K562 (cell line): Measurements from ENCODE around the gene SHISA7. TPM values are rescaled to one million over a fixed set of nuclear protein-coding genes. Genes with fewer than 3 reads are reported as not detected.

Experiments
- ATAC-seq: fragments of 200-7000 bp; cut with Tn5 transposase; 3 replicates; pipeline ENCODE4 v1.9.1; 2020; ENCODE audit warnings: moderate library complexity
- BruUV-seq: library from RNA; stranded (reverse); fragments of 400-500 nt; replicated peaks from 2 replicates; lab custom pipeline; 2021; lab: Mats Ljungman, UMichigan
- CTCF ChIA-PET: fragments of 300-600 bp; formaldehyde crosslinking; extraction: SDS; loops from one replicate; lab custom pipeline; 2021; ENCODE audit warnings: low intra/inter-chr PET ratio; lab: Yijun Ruan, JAX
- POLR2A ChIA-PET: fragments of 300-600, 350-650 bp; sonication (Branson Sonifier 250); formaldehyde crosslinking; extraction: SDS; loops from one replicate; lab custom pipeline; 2021; ENCODE audit warnings: antibody characterized with exemption, inconsistent platforms; lab: Yijun Ruan, JAX
- DNase-seq, 4 experiments: peaks; one replicate each; pipeline versions ENCODE4 v3.0.0 to v3.0.0-alpha.2; 2011 to 2018; ENCODE audit warnings: low spot score in 3 of 4, mixed read lengths in 3 of 4; ENCODE audit errors: extremely low read depth in 1 of 4
- FAIRE-seq: peaks from 2 replicates; lab custom pipeline; 2011; peaks lifted over from hg19 to GRCh38; lab: Jason Lieb, UNC
- H2AFZ ChIP-seq: 2 replicates; pipeline ENCODE4 v1.6.0; 2011; ENCODE audit warnings: low read depth, low read length, control low read depth, inconsistent platforms
- H3K27ac ChIP-seq: fragments of 200-600 bp; 3 replicates; pipeline ENCODE4 v1.8.0; 2011; ENCODE audit warnings: low read depth, mild to moderate bottlenecking, control low read depth, inconsistent platforms, low read length, moderate library complexity, mixed read lengths; ENCODE audit errors: extremely low read depth
- H3K27me3 ChIP-seq, 2 experiments: fragments of 300-600 bp in 1 of 2; 2 replicates in 1 of 2; 3 replicates in 1 of 2; pipeline versions ENCODE4 v1.6.0 to v1.8.0; 2011; ENCODE audit warnings: inconsistent platforms in 2 of 2, low read length in 2 of 2, mild to moderate bottlenecking in 1 of 2, mixed read lengths in 1 of 2, moderate library complexity in 1 of 2; ENCODE audit not compliant: control insufficient read depth in 2 of 2, insufficient read depth in 2 of 2
- H3K36me3 ChIP-seq: fragments of 300-600 bp; 3 replicates; pipeline ENCODE4 v1.8.0; 2011; ENCODE audit warnings: mild to moderate bottlenecking, low read length, inconsistent platforms; ENCODE audit not compliant: control insufficient read depth, insufficient read depth
- H3K4me1 ChIP-seq, 2 experiments: fragments of 200-600 bp in 1 of 2; replicated peaks in 1 of 2; 2 replicates in 1 of 2; 3 replicates in 1 of 2; pipeline versions ENCODE4 v1.5.1 to v1.8.0; 2011; ENCODE audit warnings: inconsistent platforms in 2 of 2, low read length in 2 of 2, mild to moderate bottlenecking in 1 of 2, mixed read lengths in 1 of 2, moderate library complexity in 1 of 2; ENCODE audit not compliant: control insufficient read depth in 2 of 2, insufficient read depth in 2 of 2
- H3K4me2 ChIP-seq: 2 replicates; pipeline ENCODE4 v1.6.1; 2011; ENCODE audit warnings: low read length, control low read depth, inconsistent platforms, mixed read lengths; ENCODE audit not compliant: insufficient read depth
- H3K4me3 ChIP-seq: fragments of 200-600 bp; sonication (generic), shearing (Covaris generic); 2 replicates; pipeline ENCODE4 v1.5.1; 2016; ENCODE audit warnings: control low read depth, inconsistent platforms
- H3K79me2 ChIP-seq: fragments of 200-600 bp; 3 replicates; pipeline ENCODE4 v1.8.0; 2011; ENCODE audit warnings: low read length, inconsistent platforms; ENCODE audit not compliant: control insufficient read depth, insufficient read depth
- H3K9ac ChIP-seq, 2 experiments: 2 replicates each; pipeline versions ENCODE4 v1.6.0 to v1.6.1; 2011; ENCODE audit warnings: low read depth in 2 of 2, low read length in 2 of 2, control low read depth in 1 of 2, inconsistent platforms in 1 of 2, mild to moderate bottlenecking in 1 of 2, mixed read lengths in 1 of 2; ENCODE audit not compliant: insufficient read depth in 1 of 2
- H3K9me1 ChIP-seq: one replicate; pipeline ENCODE4 v1.6.0; 2011; ENCODE audit warnings: inconsistent platforms, mild to moderate bottlenecking, low read length, moderate library complexity; ENCODE audit not compliant: control insufficient read depth, insufficient read depth
- H3K9me3 ChIP-seq: replicated peaks from 2 replicates; pipeline ENCODE4 v1.5.1; 2011; ENCODE audit warnings: low read depth, low read length, inconsistent platforms; ENCODE audit not compliant: control insufficient read depth, insufficient read depth
- H4K20me1 ChIP-seq: replicated peaks from 2 replicates; pipeline ENCODE4 v1.6.1; 2011; ENCODE audit warnings: low read length, inconsistent platforms, mixed read lengths; ENCODE audit not compliant: control insufficient read depth, insufficient read depth
- KLF10 ChIP-seq: fragments of 250-450 bp; sonication (Bioruptor Pico); IDR thresholded peaks from 2 replicates; pipeline ENCODE4 v1.6.1; 2021; ENCODE audit warnings: matching md5 sums
- KLF13 ChIP-seq: fragments of 450-650 bp; IDR thresholded peaks from 2 replicates; pipeline ENCODE4 v1.6.1; 2016; ENCODE audit warnings: missing genetic modification characterization, low read depth, mild to moderate bottlenecking, missing compliant biosample characterization, moderate library complexity, borderline replicate concordance
- MYC ChIP-seq, 2 experiments: fragments of 250-450 bp in 1 of 2; sonication (Bioruptor Pico) in 1 of 2; IDR thresholded peaks; 2 replicates each; pipeline versions ENCODE4 v1.5.1 to v1.6.1; 2012 to 2021; ENCODE audit warnings: low read depth in 2 of 2, borderline replicate concordance in 1 of 2, improper control_type of control experiment in 1 of 2, low read length in 1 of 2, mild to moderate bottlenecking in 1 of 2, moderate library complexity in 1 of 2
- PHF8 ChIP-seq: fragments of 200-600 bp; sonication (generic); IDR thresholded peaks from 2 replicates; pipeline ENCODE4 v1.6.1; 2012; ENCODE audit warnings: mixed run types, mild to moderate bottlenecking, inconsistent platforms, low read length, moderate library complexity, borderline replicate concordance
- RBFOX2 ChIP-seq: fragments of 200-400 bp; formaldehyde crosslinking; IDR thresholded peaks from 2 replicates; pipeline ENCODE4 v1.6.1; 2017; ENCODE audit warnings: low read depth, mild to moderate bottlenecking, low read length, moderate library complexity
- SMARCA5 ChIP-seq: fragments of 450-650 bp; IDR thresholded peaks from 2 replicates; pipeline ENCODE4 v1.6.1; 2016
- SMARCE1 ChIP-seq: fragments of 450-650 bp; IDR thresholded peaks from 2 replicates; pipeline ENCODE4 v1.7.1; 2016; ENCODE audit warnings: mild to moderate bottlenecking
- TCF3 ChIP-seq: sonication (generic); formaldehyde crosslinking; IDR thresholded peaks from 2 replicates; pipeline ENCODE4 v1.4.0; 2020; ENCODE audit warnings: mild to moderate bottlenecking, missing genetic modification reagents
- TOE1 ChIP-seq, 2 experiments: fragments of 450-650 bp in 1 of 2; sonication (generic) in 1 of 2; formaldehyde crosslinking in 1 of 2; IDR thresholded peaks; 2 replicates each; pipeline versions ENCODE4 v1.7.1 to v1.8.0; 2016 to 2022; ENCODE audit warnings: borderline replicate concordance in 2 of 2, mild to moderate bottlenecking in 2 of 2, antibody characterized with exemption in 1 of 2, inconsistent platforms in 1 of 2, low read depth in 1 of 2, missing genetic modification reagents in 1 of 2, moderate library complexity in 1 of 2
- ZNF212 ChIP-seq: fragments of 450-650 bp; formaldehyde crosslinking; IDR thresholded peaks from 2 replicates; pipeline ENCODE4 v1.4.0; 2020; ENCODE audit warnings: mild to moderate bottlenecking
- WGBS: fragments of 100-300 bp; shearing (Covaris generic); methylation state at CpG from one replicate; pipeline ENCODE4 v1.1.6; 2016; ENCODE audit warnings: low coverage, mixed read lengths; ENCODE audit not compliant: insufficient coverage; ENCODE audit errors: missing lambda C conversion rate; 5-methylcytosine and 5-hydroxymethylcytosine counted together
- in situ Hi-C: fragments of 300-500 bp; cut with MboI; formaldehyde crosslinking; loops from 4 replicates; pipeline ENCODE4 v1.15.0; 2018; ENCODE audit warnings: inconsistent platforms, mixed read lengths
- intact Hi-C: fragments of 100-400 bp; cut with micrococcal nuclease; formaldehyde crosslinking; loops from 2 replicates; pipeline ENCODE4 v1.14.2; 2022
- polyA plus RNA-seq, 8 experiments: library from polyadenylated mRNA; depleted of rRNA in 4 of 8; stranded (reverse) in 5 of 8; unstranded in 3 of 8; fragments of >200 nt; fragmentation: Nextera tagmentation in 2 of 8; fragmentation: Illumina TruSeq in 1 of 8; extraction: Ambion mirVana in 2 of 8; extraction: Trizol in 1 of 8; gene quantifications; 2 replicates each; pipeline versions ENCODE4 v1.2.1 to v1.2.3, GENCODE V29; 2011 to 2014; ENCODE audit warnings: inconsistent platforms in 1 of 8, missing spikeins in 1 of 8
- total RNA-seq, 7 experiments: library from RNA; depleted of rRNA in 6 of 7; stranded (reverse); fragments of >200 nt in 6 of 7; fragmentation: Illumina TruSeq in 2 of 7; extraction: Trizol in 2 of 7; gene quantifications; 2 replicates each; pipeline versions ENCODE4 v1.2.1 to v1.2.3, GENCODE V29; 2011 to 2021; ENCODE audit warnings: low replicate concordance in 1 of 7
- TF ChIP-seq, protein P1 (sequence below): fragments of 450-650 bp; formaldehyde crosslinking; IDR thresholded peaks from 2 replicates; pipeline ENCODE4 v1.4.0; 2022; ENCODE audit warnings: missing genetic modification characterization
- TF ChIP-seq, protein P2 (sequence below), 3 experiments: fragments of 200-800 bp in 1 of 3; fragments of 250-450 bp in 1 of 3; fragments of 450-650 bp in 1 of 3; sonication (Bioruptor Pico) in 1 of 3; sonication (Bioruptor generic) in 1 of 3; formaldehyde crosslinking in 1 of 3; IDR thresholded peaks; 2 replicates each; pipeline versions ENCODE4 v1.6.1 to v1.8.0; 2016 to 2022; ENCODE audit warnings: mild to moderate bottlenecking in 2 of 3, missing genetic modification characterization in 2 of 3, missing compliant biosample characterization in 1 of 3, moderate library complexity in 1 of 3
- TF ChIP-seq, protein P3 (sequence below): fragments of 450-650 bp; IDR thresholded peaks from 2 replicates; pipeline ENCODE4 v1.6.1; 2016; ENCODE audit warnings: antibody characterized with exemption

SHISA7 gene
- total and polyA plus RNA-seq, 9 of the 15 experiments (the other 6 are each of a cell fraction or from before 2014, with no cell fraction given), result 0.01 to 0.40 (median 0.07) TPM

DNA sequence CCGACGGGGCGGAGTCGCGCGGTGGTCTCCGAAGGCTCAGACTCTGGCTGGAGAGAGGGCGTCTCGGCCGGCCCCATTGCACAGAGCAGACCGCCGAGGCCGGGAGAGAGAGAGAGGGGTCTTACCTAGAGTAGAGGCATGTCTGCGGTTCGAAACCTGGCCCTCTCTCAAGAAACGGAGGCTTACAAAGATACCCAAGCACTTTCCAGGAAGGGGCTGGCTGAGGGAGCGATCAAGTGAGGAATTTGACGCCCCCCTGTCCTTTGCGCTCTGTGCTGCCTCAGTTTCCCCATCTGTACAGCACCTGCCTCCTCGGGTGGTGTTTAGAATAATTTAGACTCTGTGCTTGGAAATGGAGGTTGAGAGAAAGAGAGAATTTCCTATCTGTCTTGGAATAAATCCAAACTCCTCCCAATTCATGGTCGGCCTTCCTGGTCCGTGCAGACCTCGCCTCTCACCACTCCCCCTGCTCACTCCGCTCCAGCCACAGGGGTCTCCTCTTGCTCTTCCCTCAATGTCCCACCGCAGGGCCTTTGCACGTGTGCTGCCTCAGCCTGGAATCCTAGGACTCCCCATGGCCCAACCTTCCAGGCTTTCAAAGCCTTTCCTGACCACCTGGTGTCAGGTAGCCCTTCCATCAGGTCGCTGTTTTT, 19.0 kb upstream of the SHISA7 start:
- H3K79me2 ChIP-seq, result peaks cover 41% of the 10 kb centered on the region
- H4K20me1 ChIP-seq, result no peaks in the 10 kb centered on the region
- peak overlapping the region; percentile 92 for H3K27ac ChIP-seq
- ATAC-seq (peak; percentile 21), FAIRE-seq (no peak), DNase-seq (peak; percentile 70 to 77 (median 76))
- H3K4me2 ChIP-seq, result peak overlapping the region; percentile 99
- TSS peak; percentile 89 for BruUV-seq
- POLR2A ChIA-PET, result interaction anchor here (0.5 to 2.1 kb wide), 9 partner anchors 9 to 204 kb away, joined by 3 to 10 read pairs (median 3); partner anchors contain the start of genes TMEM238, UBE2S and ZNF628
- no peaks in the 10 kb centered on the region for H3K9me1 ChIP-seq
- no peaks in the 10 kb centered on the region for H3K9me3 ChIP-seq
- intact Hi-C loops (loop anchor here (1.0 kb wide), 1 partner anchor 9 kb away; no protein-coding TSS in a partner anchor), in situ Hi-C loops (no loop called here)
- peak overlapping the region; percentile 81 for H3K4me3 ChIP-seq
- no peaks in the 10 kb centered on the region for H3K27me3 ChIP-seq
- peaks cover 12% of the 10 kb centered on the region; the same call in 2 of the 3 replicates for H3K36me3 ChIP-seq
- 1% methylated on average over 27 of the region's 27 CpGs for WGBS
- H3K9ac ChIP-seq, result peak overlapping the region; percentile 89 to 98
- peaks cover 34 to 78% of the 10 kb centered on the region in 2 experiments for H3K4me1 ChIP-seq
- CTCF ChIA-PET, result no interaction called here
- peak overlapping the region; percentile 88 for H2AFZ ChIP-seq
- no peak for TF ChIP-seq KLF10
- TF ChIP-seq KLF13 (tag), result no peak
- TF ChIP-seq, protein P1, sequence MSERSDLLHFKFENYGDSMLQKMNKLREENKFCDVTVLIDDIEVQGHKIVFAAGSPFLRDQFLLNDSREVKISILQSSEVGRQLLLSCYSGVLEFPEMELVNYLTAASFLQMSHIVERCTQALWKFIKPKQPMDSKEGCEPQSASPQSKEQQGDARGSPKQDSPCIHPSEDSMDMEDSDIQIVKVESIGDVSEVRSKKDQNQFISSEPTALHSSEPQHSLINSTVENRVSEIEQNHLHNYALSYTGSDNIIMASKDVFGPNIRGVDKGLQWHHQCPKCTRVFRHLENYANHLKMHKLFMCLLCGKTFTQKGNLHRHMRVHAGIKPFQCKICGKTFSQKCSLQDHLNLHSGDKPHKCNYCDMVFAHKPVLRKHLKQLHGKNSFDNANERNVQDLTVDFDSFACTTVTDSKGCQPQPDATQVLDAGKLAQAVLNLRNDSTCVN, result 0 out of 2 replicates have a peak, but pooled peaks have one; percentile 4
- TF ChIP-seq, protein P2, sequence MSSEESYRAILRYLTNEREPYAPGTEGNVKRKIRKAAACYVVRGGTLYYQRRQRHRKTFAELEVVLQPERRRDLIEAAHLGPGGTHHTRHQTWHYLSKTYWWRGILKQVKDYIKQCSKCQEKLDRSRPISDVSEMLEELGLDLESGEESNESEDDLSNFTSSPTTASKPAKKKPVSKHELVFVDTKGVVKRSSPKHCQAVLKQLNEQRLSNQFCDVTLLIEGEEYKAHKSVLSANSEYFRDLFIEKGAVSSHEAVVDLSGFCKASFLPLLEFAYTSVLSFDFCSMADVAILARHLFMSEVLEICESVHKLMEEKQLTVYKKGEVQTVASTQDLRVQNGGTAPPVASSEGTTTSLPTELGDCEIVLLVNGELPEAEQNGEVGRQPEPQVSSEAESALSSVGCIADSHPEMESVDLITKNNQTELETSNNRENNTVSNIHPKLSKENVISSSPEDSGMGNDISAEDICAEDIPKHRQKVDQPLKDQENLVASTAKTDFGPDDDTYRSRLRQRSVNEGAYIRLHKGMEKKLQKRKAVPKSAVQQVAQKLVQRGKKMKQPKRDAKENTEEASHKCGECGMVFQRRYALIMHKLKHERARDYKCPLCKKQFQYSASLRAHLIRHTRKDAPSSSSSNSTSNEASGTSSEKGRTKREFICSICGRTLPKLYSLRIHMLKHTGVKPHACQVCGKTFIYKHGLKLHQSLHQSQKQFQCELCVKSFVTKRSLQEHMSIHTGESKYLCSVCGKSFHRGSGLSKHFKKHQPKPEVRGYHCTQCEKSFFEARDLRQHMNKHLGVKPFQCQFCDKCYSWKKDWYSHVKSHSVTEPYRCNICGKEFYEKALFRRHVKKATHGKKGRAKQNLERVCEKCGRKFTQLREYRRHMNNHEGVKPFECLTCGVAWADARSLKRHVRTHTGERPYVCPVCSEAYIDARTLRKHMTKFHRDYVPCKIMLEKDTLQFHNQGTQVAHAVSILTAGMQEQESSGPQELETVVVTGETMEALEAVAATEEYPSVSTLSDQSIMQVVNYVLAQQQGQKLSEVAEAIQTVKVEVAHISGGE (CRISPR knock-in tag; IDR thresholded peaks at IDR 0.05), result peak in 1 of 3 experiments; percentile 61; a peak in 1 of 6 replicates
- peak; percentile 61; the same call in 1 of the 2 replicates for TF ChIP-seq RBFOX2
- TF ChIP-seq PHF8, result peak; percentile 71; the same call in 1 of the 2 replicates
- TF ChIP-seq TCF3 (CRISPR knock-in tag), result 0 out of 2 replicates have a peak, but pooled peaks have one; percentile 13
- TF ChIP-seq SMARCA5, result peak; percentile 78; the same call in 1 of the 2 replicates
- TF ChIP-seq TOE1 (IDR thresholded peaks at IDR 0.05; ENCODE audit: borderline replicate concordance), result no peak
- no peak for TF ChIP-seq TOE1 (CRISPR knock-in tag; IDR thresholded peaks at IDR 0.05; ENCODE audit: borderline replicate concordance, low read depth)
- TF ChIP-seq, protein P3, sequence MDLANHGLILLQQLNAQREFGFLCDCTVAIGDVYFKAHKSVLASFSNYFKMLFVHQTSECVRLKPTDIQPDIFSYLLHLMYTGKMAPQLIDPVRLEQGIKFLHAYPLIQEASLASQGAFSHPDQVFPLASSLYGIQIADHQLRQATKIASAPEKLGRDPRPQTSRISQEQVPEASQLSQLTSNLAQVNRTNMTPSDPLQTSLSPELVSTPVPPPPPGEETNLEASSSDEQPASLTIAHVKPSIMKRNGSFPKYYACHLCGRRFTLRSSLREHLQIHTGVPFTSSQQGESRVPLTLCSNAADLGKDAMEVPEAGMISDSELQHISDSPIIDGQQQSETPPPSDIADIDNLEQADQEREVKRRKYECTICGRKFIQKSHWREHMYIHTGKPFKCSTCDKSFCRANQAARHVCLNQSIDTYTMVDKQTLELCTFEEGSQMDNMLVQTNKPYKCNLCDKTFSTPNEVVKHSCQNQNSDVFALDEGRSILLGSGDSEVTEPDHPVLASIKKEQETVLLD, result 0 out of 2 replicates have a peak, but pooled peaks have one; percentile 11
- peak; percentile 17; the same call in 1 of the 2 replicates for TF ChIP-seq ZNF212 (CRISPR knock-in tag)
- TF ChIP-seq MYC (IDR thresholded peaks at IDR 0.05; ENCODE audit: low read depth, low read length), result peak; percentile 36; the same call in 1 of the 2 replicates
- 0 out of 2 replicates have a peak, but pooled peaks have one; percentile 28 for TF ChIP-seq MYC (CRISPR knock-in tag; IDR thresholded peaks at IDR 0.05; ENCODE audit: borderline replicate concordance, low read depth)
- 0 out of 2 replicates have a peak, but pooled peaks have one; percentile 30 for TF ChIP-seq SMARCE1
